Urinary bladder (tissue), 4 donors: ENCODE measurements around the gene DNASE1L3. TPM values are rescaled to one million over a fixed set of nuclear protein-coding genes. Genes with fewer than 3 reads are reported as not detected.

Experiments used
- DNase-seq: peaks from one replicate; pipeline ENCODE4 v3.0.0-alpha.2; 2015; ENCODE audit errors: extremely low spot score
- H3K27ac ChIP-seq: one replicate; pipeline ENCODE4 v1.5.1; 2013; ENCODE audit warnings: low read depth, mild to moderate bottlenecking, moderate library complexity
- H3K36me3 ChIP-seq: one replicate; pipeline ENCODE4 v1.6.1; 2013; ENCODE audit warnings: mild to moderate bottlenecking, moderate library complexity; ENCODE audit not compliant: insufficient read depth
- H3K4me1 ChIP-seq: one replicate; pipeline ENCODE4 v1.6.1; 2013; ENCODE audit warnings: mild to moderate bottlenecking, moderate library complexity; ENCODE audit not compliant: insufficient read depth
- H3K4me3 ChIP-seq: one replicate; pipeline ENCODE4 v1.5.1; 2013; ENCODE audit warnings: low read depth, low read length
- WGBS: extraction: QIAGEN DNeasy Blood & Tissue Kit; methylation state at CpG from one replicate; pipeline ENCODE4 v1.1.7; 2013; 5-methylcytosine and 5-hydroxymethylcytosine counted together
- polyA plus RNA-seq: library from polyadenylated mRNA; stranded (reverse); fragments of 200-250 nt; gene quantifications from one replicate; pipeline ENCODE4 v1.2.3, GENCODE V29; 2013
- total RNA-seq: library from RNA; depleted of rRNA; stranded (reverse); fragments of >200 nt; gene quantifications from one replicate; pipeline ENCODE4 v1.2.3, GENCODE V29; 2014
- donor health status: healthy with polysubstance abuse.
- donor health status: healthy.

The DNASE1L3 gene
- total and polyA plus RNA-seq, 2 donors, result 3.5 to 5.4 TPM

GRCh38 chr3:58161435-58162398 is 49.1 kb downstream of the DNASE1L3 start:
- no peaks in the 10 kb centered on the region for H3K4me1 ChIP-seq
- WGBS, result 63% methylated on average over 11 of the region's 11 CpGs
- no peaks in the 10 kb centered on the region for H3K36me3 ChIP-seq
- no peak for DNase-seq
- no peak overlapping the region for H3K27ac ChIP-seq
- no peak overlapping the region for H3K4me3 ChIP-seq

GRCh38 chr3:58160399-58160798 is 50.4 kb downstream of the DNASE1L3 start:
- Histone ChIP-seq H3K4me1 (no peaks in the 10 kb centered on the region), H3K27ac (no peak overlapping the region), H3K4me3 (no peak overlapping the region), H3K36me3 (peaks cover 2% of the 10 kb centered on the region)
- WGBS, result 96% methylated on average over 1 of the region's 1 CpG
- DNase-seq, result no peak

- Histone ChIP-seq H3K4me3 (no peak overlapping the region), H3K4me1 (no peaks in the 10 kb centered on the region), H3K27ac (no peak overlapping the region), H3K36me3 (peaks cover 2% of the 10 kb centered on the region)
- 81% methylated on average over 7 of the region's 7 CpGs for whole genome bisulfite sequencing
- no peak for DNase-seq
Measured at GRCh38 chr3:58158442-58159153, 52.2 kb downstream of the DNASE1L3 start.

GRCh38 chr3:58157700-58158099 is 53.1 kb downstream of the DNASE1L3 start:
- Histone ChIP-seq H3K4me3 (no peak overlapping the region), H3K27ac (no peak overlapping the region), H3K4me1 (no peaks in the 10 kb centered on the region), H3K36me3 (peaks cover 8% of the 10 kb centered on the region)
- 59% methylated on average over 11 of the region's 11 CpGs for WGBS
- DNase-seq, result no peak

- Histone ChIP-seq H3K27ac (no peak overlapping the region), H3K4me1 (no peaks in the 10 kb centered on the region), H3K4me3 (no peak overlapping the region), H3K36me3 (peaks cover 8% of the 10 kb centered on the region)
- 96% methylated on average over 10 of the region's 10 CpGs for WGBS
- DNase-seq, result no peak
Measured at GRCh38 chr3:58155838-58156237, 54.9 kb downstream of the DNASE1L3 start.

- H3K36me3 ChIP-seq, result peaks cover 8% of the 10 kb centered on the region
- DNase-seq, result no peak
- WGBS, result 84% methylated on average over 10 of the region's 10 CpGs
- no peaks in the 10 kb centered on the region for H3K4me1 ChIP-seq
- H3K27ac ChIP-seq, result no peak overlapping the region
- no peak overlapping the region for H3K4me3 ChIP-seq
Measured at GRCh38 chr3:58154626-58155449, 55.9 kb downstream of the DNASE1L3 start.

- WGBS, result 94% methylated on average over 16 of the region's 16 CpGs
- no peak overlapping the region for H3K4me3 ChIP-seq
- no peak for DNase-seq
- H3K27ac ChIP-seq, result no peak overlapping the region
- H3K36me3 ChIP-seq, result peaks cover 8% of the 10 kb centered on the region
- no peaks in the 10 kb centered on the region for H3K4me1 ChIP-seq
Measured at GRCh38 chr3:58153371-58153770, 57.4 kb downstream of the DNASE1L3 start.

GRCh38 chr3:58152225-58153015 is 58.4 kb downstream of the DNASE1L3 start:
- no peak for DNase-seq
- 87% methylated on average over 17 of the region's 17 CpGs for whole genome bisulfite sequencing

GRCh38 chr3:58151637-58152036 is 59.1 kb downstream of the DNASE1L3 start:
- DNase-seq, result no peak
- Histone ChIP-seq H3K27ac (no peak overlapping the region), H3K4me1 (no peaks in the 10 kb centered on the region), H3K4me3 (no peak overlapping the region), H3K36me3 (peaks cover 8% of the 10 kb centered on the region)
- WGBS, result 78% methylated on average over 3 of the region's 3 CpGs

More at GRCh38 chr3:58152225-58153015, 58.4 kb downstream of the DNASE1L3 start:
- no peak overlapping the region for H3K27ac ChIP-seq
- no peak overlapping the region for H3K4me3 ChIP-seq
- peaks cover 8% of the 10 kb centered on the region for H3K36me3 ChIP-seq
- H3K4me1 ChIP-seq, result no peaks in the 10 kb centered on the region

GRCh38 chr3:58150810-58151199 is 60.0 kb downstream of the DNASE1L3 start:
- H3K36me3 ChIP-seq, result peaks cover 6% of the 10 kb centered on the region
- no peak overlapping the region for H3K4me3 ChIP-seq
- DNase-seq, result no peak
- WGBS, result 80% methylated on average over 13 of the region's 13 CpGs
- no peaks in the 10 kb centered on the region for H3K4me1 ChIP-seq
- H3K27ac ChIP-seq, result no peak overlapping the region

GRCh38 chr3:58150130-58150809 is 60.5 kb downstream of the DNASE1L3 start:
- H3K27ac ChIP-seq, result no peak overlapping the region
- H3K36me3 ChIP-seq, result peaks cover 6% of the 10 kb centered on the region
- H3K4me3 ChIP-seq, result no peak overlapping the region
- DNase-seq, result no peak
- WGBS, result 86% methylated on average over 14 of the region's 14 CpGs
- H3K4me1 ChIP-seq, result no peaks in the 10 kb centered on the region

- Histone ChIP-seq H3K4me3 (no peak overlapping the region), H3K4me1 (no peaks in the 10 kb centered on the region), H3K36me3 (peaks cover 2% of the 10 kb centered on the region), H3K27ac (no peak overlapping the region)
- WGBS, result 93% methylated on average over 9 of the region's 9 CpGs
- DNase-seq, result no peak
Measured at GRCh38 chr3:58148049-58148448, 62.7 kb downstream of the DNASE1L3 start.
